ENCODE data around the gene SLC38A3. TPM values are rescaled to one million over a fixed set of nuclear protein-coding genes. Genes with fewer than 3 reads are reported as not detected.

SLC38A3 gene
- total RNA-seq, 1 donor from 2014 or later, result 1.2 TPM

DNA sequence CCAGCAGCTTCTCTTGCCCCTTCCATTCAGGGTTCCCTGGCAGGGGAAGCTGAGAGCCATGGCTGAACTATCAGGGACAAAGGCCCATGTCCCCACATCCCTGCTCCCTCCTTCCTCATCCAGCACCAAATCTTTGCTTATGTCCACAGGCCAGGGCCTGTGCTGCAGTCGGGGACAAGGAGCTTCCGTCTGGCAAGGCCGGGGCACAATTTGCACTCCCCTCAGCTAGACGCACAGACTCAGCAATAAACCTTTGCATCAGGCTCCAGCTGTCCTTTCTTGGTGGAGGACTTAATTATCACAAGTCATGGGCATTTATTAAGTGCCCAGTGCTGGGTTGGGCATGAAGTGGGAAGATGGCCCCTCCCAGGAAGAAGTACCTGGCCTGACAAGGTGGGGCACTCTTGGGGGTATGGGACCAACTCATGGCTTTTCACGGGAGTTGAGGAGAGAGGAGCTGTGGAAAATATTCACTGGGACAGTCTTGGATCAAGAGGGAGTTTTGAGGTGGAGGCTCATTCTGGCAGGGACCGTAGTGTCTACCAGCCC is 8.7 kb upstream of the SLC38A3 start:
- Mint-ChIP-seq H3K4me1 (ENCODE audit: low read depth) (no peaks in the 10 kb centered on the region), H3K27ac (ENCODE audit: unreplicated experiment) (no peak overlapping the region), H3K36me3 (ENCODE audit: low read depth) (no peaks in the 10 kb centered on the region), H3K9me3 (ENCODE audit: low read depth) (no peaks in the 10 kb centered on the region), H3K27me3 (ENCODE audit: low read depth) (peaks cover 10% of the 10 kb centered on the region), H3K4me3 (ENCODE audit: unreplicated experiment) (no peak overlapping the region)
- no peak for DNase-seq (ENCODE audit: low spot score)
- no peak for TF ChIP-seq CTCF (IDR thresholded peaks at IDR 0.05)

- H3K27ac Mint-ChIP-seq (ENCODE audit: unreplicated experiment), result no peak overlapping the region
- peaks cover 4% of the 10 kb centered on the region for H3K4me1 Mint-ChIP-seq (ENCODE audit: low read depth)
- no peaks in the 10 kb centered on the region for H3K9me3 Mint-ChIP-seq (ENCODE audit: low read depth)
- H3K4me3 Mint-ChIP-seq (ENCODE audit: unreplicated experiment), result no peak overlapping the region
- DNase-seq (ENCODE audit: low spot score), result no peak
- no peaks in the 10 kb centered on the region for H3K36me3 Mint-ChIP-seq (ENCODE audit: low read depth)
- no peak for TF ChIP-seq CTCF (IDR thresholded peaks at IDR 0.05)
- peaks cover 20% of the 10 kb centered on the region for H3K27me3 Mint-ChIP-seq (ENCODE audit: low read depth)
Observed at GRCh38 chr3:50201573-50202315, 3.3 kb upstream of the SLC38A3 start.

- Mint-ChIP-seq H3K27me3 (ENCODE audit: low read depth) (peaks cover 20% of the 10 kb centered on the region), H3K4me3 (ENCODE audit: unreplicated experiment) (no peak overlapping the region), H3K9me3 (ENCODE audit: low read depth) (no peaks in the 10 kb centered on the region), H3K4me1 (ENCODE audit: low read depth) (peaks cover 4% of the 10 kb centered on the region), H3K36me3 (ENCODE audit: low read depth) (no peaks in the 10 kb centered on the region), H3K27ac (ENCODE audit: unreplicated experiment) (no peak overlapping the region)
- no peak for TF ChIP-seq CTCF (IDR thresholded peaks at IDR 0.05)
- DNase-seq (ENCODE audit: low spot score), result no peak
Observed at GRCh38 chr3:50202353-50203112, 2.5 kb upstream of the SLC38A3 start.

DNA sequence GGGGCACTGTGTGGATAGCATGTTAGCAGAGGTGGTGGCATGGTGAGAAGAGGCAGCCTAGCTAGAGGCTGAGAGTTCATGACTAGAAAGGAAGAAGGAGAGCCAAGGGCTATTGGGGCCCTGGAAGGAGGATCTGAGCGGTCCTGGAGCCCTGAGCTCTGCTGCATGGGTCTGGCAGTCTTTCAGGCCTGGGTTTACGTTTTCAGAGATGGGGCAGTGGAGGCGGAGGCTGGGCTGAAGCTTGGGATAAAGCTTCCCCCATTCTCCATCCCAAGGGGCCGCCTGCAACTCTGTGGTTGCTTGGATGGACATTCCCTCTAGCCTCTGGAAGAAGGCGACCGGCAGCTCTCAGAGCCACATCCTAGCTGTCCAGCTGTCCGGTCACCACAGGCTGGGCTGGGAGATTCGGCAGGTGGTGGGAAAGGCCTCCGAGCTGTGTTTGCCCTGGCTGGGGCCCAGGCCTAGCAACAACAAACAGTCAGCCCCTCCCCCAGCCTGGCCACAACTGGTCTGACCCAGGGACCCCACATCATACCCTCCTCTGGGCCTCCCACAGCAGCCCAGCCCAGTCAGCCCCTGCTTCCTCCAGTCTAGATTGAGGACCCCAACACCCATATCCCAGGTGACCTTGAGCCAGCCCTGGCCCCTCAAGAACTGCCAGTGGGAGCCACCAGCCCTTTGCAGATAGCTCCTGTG is 1.8 kb upstream of the SLC38A3 start:
- Mint-ChIP-seq H3K4me3 (ENCODE audit: unreplicated experiment) (no peak overlapping the region), H3K27ac (ENCODE audit: unreplicated experiment) (no peak overlapping the region), H3K27me3 (ENCODE audit: low read depth) (peaks cover 20% of the 10 kb centered on the region), H3K9me3 (ENCODE audit: low read depth) (no peaks in the 10 kb centered on the region), H3K36me3 (ENCODE audit: low read depth) (no peaks in the 10 kb centered on the region), H3K4me1 (ENCODE audit: low read depth) (peaks cover 4% of the 10 kb centered on the region)
- no peak for TF ChIP-seq CTCF (IDR thresholded peaks at IDR 0.05)
- DNase-seq (ENCODE audit: low spot score), result no peak
